Tibial artery (tissue), 4 donors: Measurements from ENCODE around the gene NDOR1.

ENCODE experiments used
- DNase-seq, 2 donors: peaks; one replicate each; pipeline ENCODE4 v3.0.0-alpha.2; 2019
- H3K27ac ChIP-seq, 2 donors: fragments of 200-600 bp; sonication (generic) in 1 of 2; 1 replicate in 1 of 2; 2 replicates in 1 of 2; pipeline ENCODE4 v1.5.1; 2018 to 2019; ENCODE audit warnings: mild to moderate bottlenecking in 1 of 2
- H3K27me3 ChIP-seq, 2 donors: fragments of 200-600 bp; sonication (generic) in 1 of 2; one replicate each; pipeline versions ENCODE4 v1.5.1 to v1.6.0; 2016 to 2019
- H3K36me3 ChIP-seq, 3 donors: fragments of 200-600 bp; sonication (generic) in 2 of 3; one replicate each; pipeline ENCODE4 v1.5.1; 2016 to 2019; ENCODE audit warnings: mild to moderate bottlenecking in 2 of 3
- H3K4me1 ChIP-seq, 4 donors: fragments of 200-600 bp; sonication (generic) in 2 of 4; 1 replicate in 3 of 4; 2 replicates in 1 of 4; pipeline ENCODE4 v1.5.1; 2016 to 2019
- H3K4me3 ChIP-seq, 2 donors: fragments of 200-600 bp; sonication (generic) in 1 of 2; 1 replicate in 1 of 2; 2 replicates in 1 of 2; pipeline ENCODE4 v1.5.1; 2018 to 2019; ENCODE audit warnings: mild to moderate bottlenecking in 2 of 2
- H3K9me3 ChIP-seq, 3 donors: fragments of 200-600 bp; sonication (generic) in 1 of 3; one replicate each; pipeline ENCODE4 v1.5.1; 2016 to 2019
- intact Hi-C: fragments of 100-400 bp; cut with DNase I; formaldehyde crosslinking; loops from one replicate; pipeline ENCODE4 v1.15.0; 2023; ENCODE audit warnings: low total_unique reads
- TF ChIP-seq, protein P1 (sequence below), 2 experiments: fragments of 200-600 bp in 1 of 2; fragments of 450-650 bp in 1 of 2; IDR thresholded peaks; one replicate each; pipeline ENCODE4 v1.5.1; 2017 to 2019; ENCODE audit warnings: antibody characterized with exemption in 2 of 2, mild to moderate bottlenecking in 1 of 2, moderate library complexity in 1 of 2

The NDOR1 gene

DNA sequence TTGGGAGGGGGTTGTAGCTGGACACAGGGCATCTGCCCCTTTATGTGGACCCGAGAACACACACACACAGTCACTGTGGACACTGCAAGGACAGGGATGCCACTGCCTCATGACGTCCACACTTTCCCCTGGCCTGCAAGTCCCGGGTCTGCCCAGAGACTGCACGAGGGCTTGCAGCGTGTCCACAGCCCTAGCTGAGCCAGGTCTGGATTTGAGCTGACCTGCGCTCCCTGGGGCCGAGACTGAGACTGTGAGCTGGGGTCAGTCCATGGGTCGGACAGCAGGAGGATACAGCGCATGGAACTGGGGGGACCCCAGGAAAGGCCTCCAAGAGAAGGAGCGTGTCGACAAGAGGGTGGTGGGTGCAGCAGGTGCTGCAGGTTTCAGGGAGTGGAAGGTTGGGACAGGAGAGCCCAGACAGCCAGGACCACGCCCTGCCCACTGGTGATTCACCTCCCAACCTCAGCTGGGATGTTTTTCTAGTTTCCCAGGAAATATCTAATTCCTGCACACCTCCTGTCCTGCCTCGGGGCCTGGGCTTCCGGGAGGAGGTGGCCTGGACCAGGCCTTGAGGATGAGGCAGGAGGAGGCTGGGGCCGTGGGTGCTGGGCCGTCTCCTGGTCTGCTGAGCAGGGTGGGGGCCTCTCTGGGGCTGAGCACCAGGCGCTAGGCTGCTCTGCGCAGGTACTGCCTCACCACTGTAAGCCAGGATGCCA is 21.0 kb downstream of the NDOR1 start:
- H3K36me3 ChIP-seq = no peaks in the 10 kb centered on the region
- no peak overlapping the region for H3K27ac ChIP-seq
- no peak overlapping the region for H3K4me3 ChIP-seq
- TF ChIP-seq, protein P1, sequence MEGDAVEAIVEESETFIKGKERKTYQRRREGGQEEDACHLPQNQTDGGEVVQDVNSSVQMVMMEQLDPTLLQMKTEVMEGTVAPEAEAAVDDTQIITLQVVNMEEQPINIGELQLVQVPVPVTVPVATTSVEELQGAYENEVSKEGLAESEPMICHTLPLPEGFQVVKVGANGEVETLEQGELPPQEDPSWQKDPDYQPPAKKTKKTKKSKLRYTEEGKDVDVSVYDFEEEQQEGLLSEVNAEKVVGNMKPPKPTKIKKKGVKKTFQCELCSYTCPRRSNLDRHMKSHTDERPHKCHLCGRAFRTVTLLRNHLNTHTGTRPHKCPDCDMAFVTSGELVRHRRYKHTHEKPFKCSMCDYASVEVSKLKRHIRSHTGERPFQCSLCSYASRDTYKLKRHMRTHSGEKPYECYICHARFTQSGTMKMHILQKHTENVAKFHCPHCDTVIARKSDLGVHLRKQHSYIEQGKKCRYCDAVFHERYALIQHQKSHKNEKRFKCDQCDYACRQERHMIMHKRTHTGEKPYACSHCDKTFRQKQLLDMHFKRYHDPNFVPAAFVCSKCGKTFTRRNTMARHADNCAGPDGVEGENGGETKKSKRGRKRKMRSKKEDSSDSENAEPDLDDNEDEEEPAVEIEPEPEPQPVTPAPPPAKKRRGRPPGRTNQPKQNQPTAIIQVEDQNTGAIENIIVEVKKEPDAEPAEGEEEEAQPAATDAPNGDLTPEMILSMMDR (IDR thresholded peaks at IDR 0.05) = no peak
- H3K27me3 ChIP-seq = peaks cover 0 to 46% of the 10 kb centered on the region in 2 donors
- DNase-seq = no peak
- H3K9me3 ChIP-seq = no peaks in the 10 kb centered on the region
- intact Hi-C loops = no loop called here
- peaks cover 0 to 51% (median 21%) of the 10 kb centered on the region in 4 donors for H3K4me1 ChIP-seq

DNA sequence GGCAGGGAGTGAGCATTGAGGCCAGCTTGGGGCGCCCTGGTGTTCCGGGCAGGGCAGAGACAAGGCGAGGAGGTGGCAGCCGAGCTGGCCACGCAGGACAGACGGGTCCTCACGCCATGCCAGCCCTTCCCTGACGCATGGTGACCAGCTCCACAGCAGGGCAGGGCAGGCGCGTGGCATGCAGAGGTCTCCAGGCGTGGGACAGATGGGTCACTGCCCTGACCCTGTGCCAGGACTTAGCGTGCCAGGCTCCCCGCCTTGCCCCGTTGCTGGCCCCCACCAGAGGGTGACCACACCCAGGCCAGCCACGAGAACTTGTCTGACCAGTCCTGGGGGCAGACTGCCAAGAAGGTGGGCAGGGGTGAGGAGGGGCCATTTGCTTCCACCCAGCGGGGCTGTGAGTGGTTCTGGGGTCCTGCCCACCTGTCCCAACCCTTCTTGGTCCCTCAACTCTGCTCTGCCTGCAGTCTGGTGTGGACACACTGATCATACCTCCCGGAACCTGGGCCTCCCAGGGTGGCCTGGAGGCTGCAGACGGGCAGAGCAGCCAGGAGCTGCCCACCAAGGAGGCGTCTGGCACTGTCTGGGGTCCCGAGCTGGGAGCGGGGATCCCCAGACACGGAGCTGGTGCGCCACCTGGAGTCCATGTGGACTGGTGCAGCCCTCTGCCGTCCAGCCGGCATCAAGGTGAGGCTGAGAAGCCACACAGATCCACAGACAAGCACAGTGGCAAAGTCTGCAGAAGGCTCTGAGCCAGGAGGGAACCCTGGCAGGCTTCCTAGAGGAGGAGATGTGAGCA is 21.8 kb downstream of the NDOR1 start, which contains the start of gene RNF224:
Gene RNF224, plus strand, starts transcription at position 449 of the 799 bp plus-strand sequence. CDS start 834 bp downstream, outside the sequence.
- Histone ChIP-seq H3K4me1 (peaks cover 0 to 48% (median 17%) of the 10 kb centered on the region in 4 donors), H3K27ac (no peak within 1 kb of the TSS), H3K4me3 (no peak within 1 kb of the TSS), H3K9me3 (no peaks in the 10 kb centered on the region), H3K27me3 (peaks cover 0 to 51% of the 10 kb centered on the region in 2 donors), H3K36me3 (no peaks in the 10 kb centered on the region)
- TF ChIP-seq, protein P1 (IDR thresholded peaks at IDR 0.05) = peak; percentile 76 to 79
- intact Hi-C loops = no loop called here
- peak; percentile 61 to 79 for DNase-seq

DNA sequence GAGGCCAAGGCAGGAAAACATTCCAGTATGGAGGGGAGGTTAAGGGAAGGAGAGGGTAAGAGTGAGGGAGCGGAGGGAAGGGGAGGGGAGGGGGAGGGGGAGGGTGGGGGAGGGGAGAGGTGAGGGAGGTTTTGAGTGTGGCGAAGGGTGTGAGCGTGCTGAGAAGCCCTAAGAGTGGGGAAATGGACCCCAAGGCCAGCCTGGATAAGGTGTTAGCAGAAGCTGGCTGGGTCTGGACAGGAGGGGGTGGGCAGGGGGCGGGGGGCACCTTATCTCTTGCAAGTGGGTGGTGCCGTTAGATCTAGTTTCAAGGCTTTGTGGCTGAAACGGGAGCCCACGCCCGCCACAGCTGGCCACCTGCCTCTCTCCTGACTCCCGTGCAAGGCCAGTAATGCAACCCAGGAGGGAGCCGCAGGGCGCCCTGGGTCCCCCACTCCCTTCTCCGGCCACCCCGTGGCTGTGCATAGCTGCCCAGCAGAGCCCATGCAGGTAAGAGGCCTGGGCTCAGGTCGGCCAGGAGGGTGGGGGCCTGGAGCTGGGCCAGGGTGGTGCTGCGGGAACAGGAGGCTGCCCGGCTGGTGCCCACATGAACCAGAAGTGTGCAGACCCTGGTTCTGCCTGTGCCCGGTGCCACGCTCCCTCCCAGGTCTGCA is 22.5 kb downstream of the NDOR1 start:
- Histone ChIP-seq H3K4me3 (no peak overlapping the region), H3K36me3 (no peaks in the 10 kb centered on the region), H3K9me3 (no peaks in the 10 kb centered on the region), H3K4me1 (peaks cover 0 to 41% (median 9%) of the 10 kb centered on the region in 4 donors), H3K27me3 (peaks cover 0 to 58% of the 10 kb centered on the region in 2 donors), H3K27ac (no peak overlapping the region)
- TF ChIP-seq, protein P1 (IDR thresholded peaks at IDR 0.05) = no peak
- DNase-seq = no peak
- intact Hi-C loops = no loop called here

DNA sequence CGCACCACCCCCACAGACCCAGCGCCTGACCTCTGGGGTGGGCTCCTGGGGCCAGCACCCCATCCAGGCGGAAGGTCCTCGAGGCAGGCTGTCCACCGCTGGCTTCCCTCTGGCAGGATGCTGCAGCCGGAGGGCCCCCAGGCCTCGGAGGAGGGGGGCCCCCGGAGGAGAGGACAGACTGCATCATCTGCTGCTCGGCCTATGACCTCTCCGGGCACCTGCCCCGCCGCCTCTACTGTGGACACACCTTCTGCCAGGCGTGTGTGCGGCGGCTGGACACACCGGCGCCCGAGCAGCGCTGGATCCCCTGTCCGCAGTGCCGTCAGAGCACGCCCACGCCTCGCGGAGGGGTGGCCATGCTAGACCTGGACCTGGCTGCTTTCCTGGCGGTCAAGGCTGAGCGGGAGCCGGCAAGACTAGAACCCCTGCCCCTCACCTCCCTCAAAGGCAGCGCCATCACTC is 23.0 kb downstream of the NDOR1 start:
- Histone ChIP-seq H3K4me3 (no peak overlapping the region), H3K27me3 (peaks cover 0 to 63% of the 10 kb centered on the region in 2 donors), H3K4me1 (peaks cover 0 to 39% (median 8%) of the 10 kb centered on the region in 4 donors), H3K36me3 (no peaks in the 10 kb centered on the region), H3K9me3 (no peaks in the 10 kb centered on the region), H3K27ac (no peak overlapping the region)
- intact Hi-C loops = no loop called here
- TF ChIP-seq, protein P1 (IDR thresholded peaks at IDR 0.05) = no peak
- no peak for DNase-seq
